Fibroblast of lung (primary cell): Measurements from ENCODE around the gene WDR88.

Experiments used
- EZH2 ChIP-seq: IDR thresholded peaks from 2 replicates; pipeline ENCODE4 v1.5.1; 2012; ENCODE audit warnings: low read length, control low read depth, mild to moderate bottlenecking; ENCODE audit errors: missing control alignments
- TF ChIP-seq, protein P1 (sequence below), 2 donors: IDR thresholded peaks in 1 of 2; conservative IDR thresholded peaks in 1 of 2; 1 replicate in 1 of 2; 2 replicates in 1 of 2; pipeline ENCODE4 v1.5.1; 2011 to 2012; ENCODE audit warnings: low read length in 2 of 2, control low read depth in 1 of 2, inconsistent platforms in 1 of 2, low read depth in 1 of 2, mild to moderate bottlenecking in 1 of 2

DNA sequence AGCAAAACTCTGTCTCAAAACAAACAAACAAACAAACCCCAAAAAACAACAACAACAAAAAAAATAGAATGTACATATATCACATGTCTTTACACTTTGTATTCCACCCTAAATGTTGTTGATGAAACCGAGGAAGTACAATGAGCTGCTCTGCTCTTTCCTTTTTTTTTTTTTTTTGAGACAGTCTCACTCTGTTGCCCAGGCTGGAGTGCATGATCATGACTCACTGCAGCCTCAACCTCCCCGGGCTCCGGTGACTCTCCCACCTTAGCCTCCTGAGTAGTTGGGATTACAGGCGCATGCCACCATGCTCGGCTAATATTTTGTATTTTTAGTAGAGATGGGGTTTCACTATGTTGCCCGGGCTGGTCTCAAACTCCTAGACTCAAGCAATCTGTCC, 31.6 kb downstream of the WDR88 start:
- TF ChIP-seq EZH2 = no peak
- TF ChIP-seq, protein P1, sequence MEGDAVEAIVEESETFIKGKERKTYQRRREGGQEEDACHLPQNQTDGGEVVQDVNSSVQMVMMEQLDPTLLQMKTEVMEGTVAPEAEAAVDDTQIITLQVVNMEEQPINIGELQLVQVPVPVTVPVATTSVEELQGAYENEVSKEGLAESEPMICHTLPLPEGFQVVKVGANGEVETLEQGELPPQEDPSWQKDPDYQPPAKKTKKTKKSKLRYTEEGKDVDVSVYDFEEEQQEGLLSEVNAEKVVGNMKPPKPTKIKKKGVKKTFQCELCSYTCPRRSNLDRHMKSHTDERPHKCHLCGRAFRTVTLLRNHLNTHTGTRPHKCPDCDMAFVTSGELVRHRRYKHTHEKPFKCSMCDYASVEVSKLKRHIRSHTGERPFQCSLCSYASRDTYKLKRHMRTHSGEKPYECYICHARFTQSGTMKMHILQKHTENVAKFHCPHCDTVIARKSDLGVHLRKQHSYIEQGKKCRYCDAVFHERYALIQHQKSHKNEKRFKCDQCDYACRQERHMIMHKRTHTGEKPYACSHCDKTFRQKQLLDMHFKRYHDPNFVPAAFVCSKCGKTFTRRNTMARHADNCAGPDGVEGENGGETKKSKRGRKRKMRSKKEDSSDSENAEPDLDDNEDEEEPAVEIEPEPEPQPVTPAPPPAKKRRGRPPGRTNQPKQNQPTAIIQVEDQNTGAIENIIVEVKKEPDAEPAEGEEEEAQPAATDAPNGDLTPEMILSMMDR (conservative IDR thresholded peaks at IDR 0.05 in 1 of 2, IDR thresholded peaks at IDR 0.05 in 1 of 2; ENCODE audit: low read depth in 1 of 2, low read length in 2 of 2) = no peak
